Choroid plexus epithelial cell (primary cell): ENCODE data around the gene ORC6.
A peak's percentile ranks its signal among the peaks of the same experiment; 100 is the strongest.

ENCODE experiments used
- DNase-seq: peaks from one replicate; pipeline ENCODE4 v3.0.0-alpha.2; 2010; ENCODE audit warnings: low read depth
- H3K4me3 ChIP-seq: 2 replicates; pipeline ENCODE4 v1.5.1; 2011; ENCODE audit warnings: low read depth, mild to moderate bottlenecking, control low read depth, low read length, moderate library complexity
- TF ChIP-seq, protein P1 (sequence below): conservative IDR thresholded peaks from 2 replicates; pipeline ENCODE4 v1.5.1; 2011; ENCODE audit warnings: low read depth, mild to moderate bottlenecking, control low read depth, inconsistent platforms, low read length, moderate library complexity

Gene ORC6

DNA sequence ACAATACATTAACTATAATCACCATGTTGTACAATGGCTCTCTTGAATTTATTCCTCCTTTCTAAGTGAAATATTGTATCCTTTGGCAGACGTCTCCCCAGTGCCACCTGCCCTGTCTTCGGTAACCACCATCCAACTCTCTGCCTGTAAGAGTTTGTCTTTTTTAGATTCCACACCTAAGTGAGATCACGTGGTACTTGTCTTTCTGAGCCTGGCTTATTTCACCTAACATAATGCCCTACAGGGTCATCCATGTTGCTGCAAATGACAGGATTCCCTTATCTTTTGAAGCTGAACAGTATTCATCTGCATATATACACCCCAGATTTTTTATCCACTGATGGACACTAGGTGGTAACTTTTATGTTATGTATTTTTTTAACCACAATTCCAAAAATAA is 24.2 kb downstream of the ORC6 start:
- no peak overlapping the region for H3K4me3 ChIP-seq
- TF ChIP-seq, protein P1, sequence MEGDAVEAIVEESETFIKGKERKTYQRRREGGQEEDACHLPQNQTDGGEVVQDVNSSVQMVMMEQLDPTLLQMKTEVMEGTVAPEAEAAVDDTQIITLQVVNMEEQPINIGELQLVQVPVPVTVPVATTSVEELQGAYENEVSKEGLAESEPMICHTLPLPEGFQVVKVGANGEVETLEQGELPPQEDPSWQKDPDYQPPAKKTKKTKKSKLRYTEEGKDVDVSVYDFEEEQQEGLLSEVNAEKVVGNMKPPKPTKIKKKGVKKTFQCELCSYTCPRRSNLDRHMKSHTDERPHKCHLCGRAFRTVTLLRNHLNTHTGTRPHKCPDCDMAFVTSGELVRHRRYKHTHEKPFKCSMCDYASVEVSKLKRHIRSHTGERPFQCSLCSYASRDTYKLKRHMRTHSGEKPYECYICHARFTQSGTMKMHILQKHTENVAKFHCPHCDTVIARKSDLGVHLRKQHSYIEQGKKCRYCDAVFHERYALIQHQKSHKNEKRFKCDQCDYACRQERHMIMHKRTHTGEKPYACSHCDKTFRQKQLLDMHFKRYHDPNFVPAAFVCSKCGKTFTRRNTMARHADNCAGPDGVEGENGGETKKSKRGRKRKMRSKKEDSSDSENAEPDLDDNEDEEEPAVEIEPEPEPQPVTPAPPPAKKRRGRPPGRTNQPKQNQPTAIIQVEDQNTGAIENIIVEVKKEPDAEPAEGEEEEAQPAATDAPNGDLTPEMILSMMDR: no peak
- DNase-seq: no peak

- H3K4me3 ChIP-seq: no peak overlapping the region
- TF ChIP-seq, protein P1: no peak
- DNase-seq: no peak
Measured at GRCh38 chr16:46714797-46715591, 25.5 kb downstream of the ORC6 start.

- H3K4me3 ChIP-seq: no peak overlapping the region
- DNase-seq: peak; percentile 6
- TF ChIP-seq, protein P1: no peak
Measured at GRCh38 chr16:46715769-46716305, 26.4 kb downstream of the ORC6 start.

GRCh38 chr16:46717692-46718091 is 28.2 kb downstream of the ORC6 start:
- H3K4me3 ChIP-seq: no peak overlapping the region
- TF ChIP-seq, protein P1: no peak
- DNase-seq: no peak

DNA sequence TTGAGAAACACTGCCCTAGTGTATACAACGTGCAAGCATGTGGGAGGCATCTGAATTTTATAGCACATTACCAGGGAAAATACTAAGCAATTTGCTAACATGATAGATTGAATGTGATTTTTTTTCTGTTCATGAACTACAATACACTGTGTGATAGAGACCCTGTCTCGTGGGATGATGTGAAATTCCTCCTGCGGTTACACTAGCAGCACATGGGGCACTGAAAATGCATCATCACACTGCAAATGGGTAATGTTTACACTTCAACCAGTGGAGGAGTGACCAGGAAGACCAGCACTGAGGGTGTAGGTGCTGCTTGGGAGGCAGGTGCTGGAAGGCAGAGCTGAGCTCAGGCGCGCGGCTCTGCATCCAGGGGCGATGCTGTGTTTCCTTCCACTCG is 28.8 kb downstream of the ORC6 start:
- DNase-seq: peak; percentile 9
- no peak overlapping the region for H3K4me3 ChIP-seq
- TF ChIP-seq, protein P1: no peak

DNA sequence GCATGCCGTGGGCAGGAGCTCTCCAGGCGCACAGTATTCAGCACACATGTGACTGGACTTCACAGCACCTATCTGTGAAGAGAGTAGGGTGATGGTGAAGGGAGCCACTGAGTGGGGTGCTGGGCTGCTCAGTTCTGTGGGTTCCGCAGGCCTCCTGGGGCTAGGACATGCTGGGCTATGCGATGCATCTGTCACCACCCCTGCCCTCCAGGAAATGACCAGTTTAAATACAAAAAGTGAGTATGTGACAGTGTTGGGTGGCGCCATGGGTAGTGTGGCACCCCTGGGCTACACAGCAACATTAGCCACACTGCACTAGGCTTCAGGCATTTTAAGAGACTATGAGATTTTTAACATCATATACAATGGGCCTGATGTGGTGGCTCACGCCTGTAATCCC is 30.1 kb downstream of the ORC6 start:
- DNase-seq: no peak
- TF ChIP-seq, protein P1: no peak

GRCh38 chr16:46720619-46721018 is 31.2 kb downstream of the ORC6 start:
- no peak for DNase-seq
- TF ChIP-seq, protein P1: no peak
- H3K4me3 ChIP-seq: no peak overlapping the region

More for the DNA sequence above, 30.1 kb downstream of the ORC6 start:
- no peak overlapping the region for H3K4me3 ChIP-seq
